Measurements from ENCODE around the gene CFAP20DC.
"Not testable (repeated sequence)": the region's sequence is repeated elsewhere in the genome, so short reads cannot be mapped to it uniquely, and the experiment has no call there.

The CFAP20DC gene

DNA sequence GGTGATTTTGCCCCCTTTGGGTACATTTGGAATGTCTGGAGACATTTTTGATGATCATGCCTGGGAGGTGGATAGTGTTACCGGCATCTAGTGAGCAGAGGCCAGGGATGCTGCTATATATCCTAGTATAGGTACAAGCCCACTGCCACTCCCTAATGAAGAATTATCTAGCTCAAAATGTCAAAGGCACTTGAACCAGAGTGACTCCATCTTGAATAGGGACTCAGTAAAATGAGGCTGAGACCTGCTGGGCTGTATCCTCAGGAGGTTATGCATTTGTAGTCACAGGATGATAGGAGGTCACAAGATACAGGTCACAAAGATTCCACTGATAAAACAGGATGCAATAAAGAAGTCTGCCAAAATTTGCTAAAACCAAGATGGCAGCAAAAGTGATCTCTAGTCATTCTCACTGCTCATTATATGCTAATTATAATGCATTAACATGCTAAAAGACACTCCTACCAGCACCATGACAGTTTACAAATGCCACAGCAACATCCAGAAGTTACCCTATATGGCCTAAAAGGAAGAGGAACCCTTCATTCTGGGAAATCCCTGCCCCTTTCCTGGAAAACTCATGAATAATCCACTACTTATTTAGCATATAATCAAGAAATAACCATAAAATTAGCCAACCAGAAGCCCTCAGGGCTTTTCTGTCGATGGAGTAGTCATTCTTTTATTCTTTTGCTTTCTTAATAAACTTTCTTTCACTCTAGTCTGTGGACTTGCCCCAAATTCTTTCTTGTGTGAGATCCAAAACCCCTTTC lies 343.2 kb downstream of the CFAP20DC start:
- no peaks in the 10 kb centered on the region for H3K4me1 ChIP-seq (ENCODE audit: control insufficient read depth in 1 of 2, insufficient read depth in 2 of 2, low read length in 2 of 2)
- no peak overlapping the region for H3K4me3 ChIP-seq (ENCODE audit: low read depth in 1 of 2, low read length in 2 of 2)
- H3K36me3 ChIP-seq (ENCODE audit: control insufficient read depth in 1 of 2, insufficient read depth in 2 of 2, low read length in 2 of 2), result no peaks in the 10 kb centered on the region
- no peak overlapping the region for H3K27ac ChIP-seq (ENCODE audit: low read length)
- no peaks in the 10 kb centered on the region for H3K9me3 ChIP-seq (ENCODE audit: control insufficient read depth in 1 of 2, low read length in 2 of 2)
- no peaks in the 10 kb centered on the region for H3K27me3 ChIP-seq (ENCODE audit: low read depth, low read length)

DNA sequence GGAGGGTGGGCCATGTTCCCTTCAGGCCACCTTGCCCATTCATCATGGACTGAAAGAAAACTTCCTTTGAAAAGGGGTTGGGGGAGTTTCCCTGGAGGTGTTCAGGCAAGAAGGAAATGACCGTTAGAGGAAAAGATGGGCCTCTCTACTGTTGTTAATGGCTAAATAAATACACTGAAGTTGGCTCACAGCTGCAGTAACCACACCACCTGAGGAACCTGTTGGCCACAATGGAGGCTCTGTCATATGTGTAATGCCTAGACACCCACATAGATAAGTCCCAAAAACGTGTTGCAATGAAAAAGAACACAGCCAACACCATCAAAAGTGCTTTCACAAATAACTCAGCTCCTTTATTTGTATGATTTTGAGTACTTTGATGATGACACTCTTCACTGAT lies 345.1 kb downstream of the CFAP20DC start:
- H3K4me1 ChIP-seq (ENCODE audit: control insufficient read depth in 1 of 2, insufficient read depth in 2 of 2, low read length in 2 of 2), result no peaks in the 10 kb centered on the region
- H3K9me3 ChIP-seq (ENCODE audit: control insufficient read depth in 1 of 2, low read length in 2 of 2), result no peaks in the 10 kb centered on the region
- no peak overlapping the region for H3K4me3 ChIP-seq (ENCODE audit: low read depth in 1 of 2, low read length in 2 of 2)
- no peak overlapping the region for H3K27ac ChIP-seq (ENCODE audit: low read length)
- H3K36me3 ChIP-seq (ENCODE audit: control insufficient read depth in 1 of 2, insufficient read depth in 2 of 2, low read length in 2 of 2), result no peaks in the 10 kb centered on the region
- H3K27me3 ChIP-seq (ENCODE audit: low read depth, low read length), result no peaks in the 10 kb centered on the region

DNA sequence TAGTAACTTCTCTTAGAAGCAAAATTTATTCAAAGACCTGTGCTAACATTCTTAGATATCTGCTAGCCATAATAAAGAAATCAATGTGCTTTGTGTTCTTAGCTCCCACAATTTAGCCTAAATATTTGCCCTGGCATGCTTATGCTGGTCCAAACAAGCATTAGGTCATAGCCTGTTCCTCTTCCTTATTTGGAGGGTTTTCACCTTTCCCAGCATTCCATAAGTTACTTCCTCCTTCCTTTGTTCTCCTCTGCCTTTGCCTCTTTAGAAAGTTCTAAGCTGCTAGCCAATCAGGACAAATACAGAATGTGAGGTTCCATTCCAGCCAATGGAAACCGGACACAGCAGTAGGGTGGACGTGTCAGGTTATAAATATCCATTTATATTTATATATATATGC lies 345.5 kb downstream of the CFAP20DC start:
- H3K4me1 ChIP-seq (ENCODE audit: control insufficient read depth in 1 of 2, insufficient read depth in 2 of 2, low read length in 2 of 2); H3K9me3 ChIP-seq (ENCODE audit: control insufficient read depth in 1 of 2, low read length in 2 of 2); H3K4me3 ChIP-seq (ENCODE audit: low read depth in 1 of 2, low read length in 2 of 2); H3K27ac ChIP-seq (ENCODE audit: low read length); H3K27me3 ChIP-seq (ENCODE audit: low read depth, low read length); H3K36me3 ChIP-seq (ENCODE audit: control insufficient read depth in 1 of 2, insufficient read depth in 2 of 2, low read length in 2 of 2): not testable (repeated sequence)

DNA sequence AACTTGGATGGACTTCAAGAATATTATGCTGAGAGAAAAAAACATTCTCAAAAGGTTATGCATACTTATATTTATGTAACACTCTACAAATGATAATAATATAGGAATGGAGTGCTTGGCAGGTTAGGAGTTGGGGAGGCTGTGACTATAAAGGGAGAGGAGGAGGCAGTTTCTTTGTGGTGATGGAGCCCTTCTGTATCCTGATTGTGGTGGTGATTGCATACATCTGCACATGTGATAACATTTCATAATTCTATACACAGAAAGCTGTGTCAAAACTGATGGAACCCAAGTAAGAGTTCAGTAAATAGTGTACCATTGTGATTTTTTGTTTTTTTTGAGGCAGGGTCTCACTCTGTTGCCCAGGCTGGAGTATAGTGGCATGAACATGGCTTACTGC lies 351.6 kb downstream of the CFAP20DC start:
- Histone ChIP-seq H3K27me3 (ENCODE audit: low read depth, low read length) (no peaks in the 10 kb centered on the region), H3K27ac (ENCODE audit: low read length) (no peak overlapping the region), H3K4me3 (ENCODE audit: low read depth in 1 of 2, low read length in 2 of 2) (no peak overlapping the region), H3K36me3 (ENCODE audit: control insufficient read depth in 1 of 2, insufficient read depth in 2 of 2, low read length in 2 of 2) (no peaks in the 10 kb centered on the region), H3K4me1 (ENCODE audit: control insufficient read depth in 1 of 2, insufficient read depth in 2 of 2, low read length in 2 of 2) (no peaks in the 10 kb centered on the region), H3K9me3 (ENCODE audit: control insufficient read depth in 1 of 2, low read length in 2 of 2) (no peaks in the 10 kb centered on the region)

DNA sequence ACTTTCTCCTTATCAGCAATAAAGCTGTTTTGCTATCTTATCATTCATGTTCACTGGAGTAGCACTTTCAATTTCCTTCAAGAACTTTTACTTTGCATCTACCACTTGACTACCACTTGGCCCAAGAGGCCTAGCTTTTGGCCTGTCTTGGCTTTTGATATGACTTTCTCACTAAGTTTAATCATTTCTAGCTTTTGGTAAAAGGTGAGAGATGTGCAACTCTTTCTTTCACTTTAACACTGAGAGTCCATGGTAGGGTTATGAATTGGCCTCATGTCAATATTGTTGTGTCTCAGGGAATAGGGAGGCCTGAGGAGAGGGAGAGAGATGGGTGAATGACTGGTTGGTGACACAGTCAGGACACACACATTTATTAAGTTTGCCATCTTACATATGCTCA lies 352.3 kb downstream of the CFAP20DC start:
- Histone ChIP-seq H3K4me3 (ENCODE audit: low read depth in 1 of 2, low read length in 2 of 2) (no peak overlapping the region), H3K27ac (ENCODE audit: low read length) (no peak overlapping the region), H3K9me3 (ENCODE audit: control insufficient read depth in 1 of 2, low read length in 2 of 2) (no peaks in the 10 kb centered on the region), H3K4me1 (ENCODE audit: control insufficient read depth in 1 of 2, insufficient read depth in 2 of 2, low read length in 2 of 2) (no peaks in the 10 kb centered on the region), H3K36me3 (ENCODE audit: control insufficient read depth in 1 of 2, insufficient read depth in 2 of 2, low read length in 2 of 2) (no peaks in the 10 kb centered on the region), H3K27me3 (ENCODE audit: low read depth, low read length) (no peaks in the 10 kb centered on the region)

DNA sequence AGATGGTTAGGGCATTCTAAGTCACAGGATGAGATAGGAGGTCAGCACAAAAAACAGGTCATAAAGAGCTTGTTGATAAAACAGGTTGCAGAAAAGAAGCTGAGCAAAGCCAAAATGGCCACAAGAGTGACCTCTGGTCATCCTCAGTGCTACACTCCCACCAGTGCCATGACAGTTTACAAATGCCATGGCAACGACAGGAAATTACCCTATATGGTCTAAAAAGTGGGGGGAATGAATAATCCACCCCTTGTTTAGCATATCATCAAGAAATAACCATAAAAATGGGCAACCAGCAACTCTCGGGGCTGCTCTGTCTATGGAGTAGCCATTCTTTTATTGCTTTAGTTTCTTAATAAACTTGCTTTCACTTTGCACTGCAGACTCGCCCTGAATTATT lies 353.0 kb downstream of the CFAP20DC start:
- H3K4me1 ChIP-seq (ENCODE audit: control insufficient read depth in 1 of 2, insufficient read depth in 2 of 2, low read length in 2 of 2); H3K9me3 ChIP-seq (ENCODE audit: control insufficient read depth in 1 of 2, low read length in 2 of 2); H3K27me3 ChIP-seq (ENCODE audit: low read depth, low read length); H3K27ac ChIP-seq (ENCODE audit: low read length); H3K4me3 ChIP-seq (ENCODE audit: low read depth in 1 of 2, low read length in 2 of 2); H3K36me3 ChIP-seq (ENCODE audit: control insufficient read depth in 1 of 2, insufficient read depth in 2 of 2, low read length in 2 of 2): not testable (repeated sequence)

DNA sequence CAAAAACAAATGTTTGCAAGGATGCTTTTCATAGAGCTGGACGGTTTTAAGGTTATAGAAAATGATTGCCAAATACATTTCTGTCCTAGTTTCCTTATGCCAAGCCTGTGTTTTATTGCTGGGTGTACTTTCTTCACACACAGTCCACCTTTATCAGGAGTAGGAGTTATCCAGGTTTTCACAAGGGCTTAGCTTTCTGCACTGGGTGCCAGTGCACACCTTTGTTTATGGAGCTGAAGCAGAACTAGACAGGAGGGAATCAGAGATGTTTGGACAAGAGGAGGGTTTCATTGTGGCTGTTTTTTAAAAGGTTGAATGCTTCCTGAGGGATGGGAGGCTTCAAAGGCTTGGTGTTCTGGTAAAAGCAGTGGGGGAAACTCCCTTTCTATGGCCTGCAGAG lies 353.7 kb downstream of the CFAP20DC start:
- H3K27ac ChIP-seq (ENCODE audit: low read length), result no peak overlapping the region
- H3K4me1 ChIP-seq (ENCODE audit: control insufficient read depth in 1 of 2, insufficient read depth in 2 of 2, low read length in 2 of 2), result no peaks in the 10 kb centered on the region
- no peak overlapping the region for H3K4me3 ChIP-seq (ENCODE audit: low read depth in 1 of 2, low read length in 2 of 2)
- H3K27me3 ChIP-seq (ENCODE audit: low read depth, low read length), result no peaks in the 10 kb centered on the region
- no peaks in the 10 kb centered on the region for H3K36me3 ChIP-seq (ENCODE audit: control insufficient read depth in 1 of 2, insufficient read depth in 2 of 2, low read length in 2 of 2)
- H3K9me3 ChIP-seq (ENCODE audit: control insufficient read depth in 1 of 2, low read length in 2 of 2), result peaks cover 0 to 4% of the 10 kb centered on the region in 2 donors

DNA sequence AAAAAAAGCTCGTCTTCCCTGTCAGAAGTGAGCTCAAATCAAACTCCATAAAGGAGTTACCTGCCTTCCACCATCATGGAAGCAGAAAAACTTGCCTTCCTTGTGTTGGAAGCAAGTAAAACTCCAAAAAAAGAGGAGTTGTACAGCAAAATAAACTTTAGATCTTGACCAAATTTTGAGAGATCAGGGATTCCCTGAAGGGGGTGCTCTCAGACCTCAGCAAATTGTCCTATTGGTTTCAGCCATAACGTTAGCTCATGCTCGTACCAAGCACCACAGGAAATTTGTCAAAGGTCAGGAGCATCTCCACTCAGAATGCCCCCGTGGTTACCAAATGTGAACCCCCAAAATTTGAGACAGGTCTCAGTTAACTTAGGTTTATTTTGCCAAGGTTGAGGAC lies 354.5 kb downstream of the CFAP20DC start:
- H3K27ac ChIP-seq (ENCODE audit: low read length); H3K27me3 ChIP-seq (ENCODE audit: low read depth, low read length); H3K36me3 ChIP-seq (ENCODE audit: control insufficient read depth in 1 of 2, insufficient read depth in 2 of 2, low read length in 2 of 2); H3K4me3 ChIP-seq (ENCODE audit: low read depth in 1 of 2, low read length in 2 of 2); H3K9me3 ChIP-seq (ENCODE audit: control insufficient read depth in 1 of 2, low read length in 2 of 2); H3K4me1 ChIP-seq (ENCODE audit: control insufficient read depth in 1 of 2, insufficient read depth in 2 of 2, low read length in 2 of 2): not testable (repeated sequence)

DNA sequence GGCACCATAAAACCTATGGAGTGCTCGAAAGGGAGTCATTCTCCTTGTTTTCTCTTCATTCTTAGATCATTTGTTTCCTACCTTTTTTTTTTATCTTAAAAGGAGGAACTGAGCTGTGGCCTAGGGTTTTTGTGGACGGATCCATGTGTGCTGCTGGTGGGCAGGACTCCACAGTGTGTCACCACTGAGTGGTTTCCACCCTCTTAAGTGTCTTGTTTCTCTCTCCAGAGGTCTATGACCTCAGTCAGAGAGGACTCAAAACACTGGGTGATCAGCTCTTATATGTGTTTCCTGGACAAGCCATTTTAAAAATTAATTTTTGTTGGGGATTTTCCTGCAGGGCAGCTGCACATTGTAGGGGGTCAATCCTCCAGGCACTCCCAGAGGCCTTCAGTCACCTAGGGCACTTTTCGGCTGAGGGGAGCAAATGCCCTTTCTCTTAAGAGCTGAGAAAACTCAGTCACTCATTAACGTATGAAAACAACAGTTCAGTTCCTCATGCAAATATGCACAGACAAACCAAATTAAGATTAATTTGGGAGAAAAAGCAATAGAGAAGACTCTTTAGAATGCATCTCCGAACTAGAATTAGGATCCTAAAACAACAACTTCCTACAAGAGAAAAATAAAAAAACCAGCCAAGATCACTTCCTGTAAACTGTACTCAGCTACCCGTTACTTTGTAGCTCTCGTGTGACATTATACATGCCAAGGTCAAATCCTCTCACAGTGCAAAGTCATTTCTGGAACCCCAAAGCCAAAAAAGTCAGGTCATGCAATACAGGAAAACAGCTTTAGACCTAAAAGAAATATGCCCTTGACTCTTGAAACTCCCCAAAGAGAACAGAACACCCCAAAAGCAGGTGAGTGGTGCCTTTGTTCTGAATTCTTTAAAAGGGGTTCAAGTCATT lies 355.6 kb downstream of the CFAP20DC start:
- no peaks in the 10 kb centered on the region for H3K4me1 ChIP-seq (ENCODE audit: control insufficient read depth in 1 of 2, insufficient read depth in 2 of 2, low read length in 2 of 2)
- H3K27me3 ChIP-seq (ENCODE audit: low read depth, low read length), result no peaks in the 10 kb centered on the region
- H3K9me3 ChIP-seq (ENCODE audit: control insufficient read depth in 1 of 2, low read length in 2 of 2), result peaks cover 0 to 4% of the 10 kb centered on the region in 2 donors
- no peaks in the 10 kb centered on the region for H3K36me3 ChIP-seq (ENCODE audit: control insufficient read depth in 1 of 2, insufficient read depth in 2 of 2, low read length in 2 of 2)
- H3K27ac ChIP-seq (ENCODE audit: low read length), result no peak overlapping the region
- no peak overlapping the region for H3K4me3 ChIP-seq (ENCODE audit: low read depth in 1 of 2, low read length in 2 of 2)

DNA sequence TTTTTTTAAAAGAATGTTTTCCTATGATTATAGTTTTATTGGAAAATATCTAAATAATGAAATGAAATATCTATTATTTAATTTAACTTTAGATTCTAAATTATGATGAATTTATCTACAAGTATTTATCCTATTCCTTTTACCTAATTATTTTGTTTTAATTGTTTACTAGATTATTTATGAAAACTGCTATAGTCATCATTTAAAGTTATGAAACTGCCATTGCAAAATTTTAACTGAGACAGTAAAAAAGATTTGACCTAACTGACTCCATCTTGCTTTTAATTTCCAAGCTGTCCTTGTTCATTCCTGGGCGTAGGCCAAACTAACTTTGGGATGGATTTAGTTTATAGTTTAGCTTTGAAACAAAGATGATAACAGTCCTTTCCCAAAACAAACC lies 357.3 kb downstream of the CFAP20DC start:
- Histone ChIP-seq H3K4me1 (ENCODE audit: control insufficient read depth in 1 of 2, insufficient read depth in 2 of 2, low read length in 2 of 2) (no peaks in the 10 kb centered on the region), H3K27me3 (ENCODE audit: low read depth, low read length) (no peaks in the 10 kb centered on the region), H3K4me3 (ENCODE audit: low read depth in 1 of 2, low read length in 2 of 2) (no peak overlapping the region), H3K9me3 (ENCODE audit: control insufficient read depth in 1 of 2, low read length in 2 of 2) (peaks cover 0 to 4% of the 10 kb centered on the region in 2 donors), H3K27ac (ENCODE audit: low read length) (no peak overlapping the region), H3K36me3 (ENCODE audit: control insufficient read depth in 1 of 2, insufficient read depth in 2 of 2, low read length in 2 of 2) (no peaks in the 10 kb centered on the region)

All from muscle layer of duodenum (tissue), 2 donors.